GM21723 (cell line): Measurements from ENCODE around the gene RHOBTB3.

Source experiments
- ATAC-seq: cut with Tn5 transposase; IDR thresholded peaks from one replicate; pipeline ENCODE4 v1.9.1; 2021; ENCODE audit warnings: mild to moderate bottlenecking, moderate library complexity; ENCODE audit not compliant: unreplicated experiment

The RHOBTB3 gene

DNA sequence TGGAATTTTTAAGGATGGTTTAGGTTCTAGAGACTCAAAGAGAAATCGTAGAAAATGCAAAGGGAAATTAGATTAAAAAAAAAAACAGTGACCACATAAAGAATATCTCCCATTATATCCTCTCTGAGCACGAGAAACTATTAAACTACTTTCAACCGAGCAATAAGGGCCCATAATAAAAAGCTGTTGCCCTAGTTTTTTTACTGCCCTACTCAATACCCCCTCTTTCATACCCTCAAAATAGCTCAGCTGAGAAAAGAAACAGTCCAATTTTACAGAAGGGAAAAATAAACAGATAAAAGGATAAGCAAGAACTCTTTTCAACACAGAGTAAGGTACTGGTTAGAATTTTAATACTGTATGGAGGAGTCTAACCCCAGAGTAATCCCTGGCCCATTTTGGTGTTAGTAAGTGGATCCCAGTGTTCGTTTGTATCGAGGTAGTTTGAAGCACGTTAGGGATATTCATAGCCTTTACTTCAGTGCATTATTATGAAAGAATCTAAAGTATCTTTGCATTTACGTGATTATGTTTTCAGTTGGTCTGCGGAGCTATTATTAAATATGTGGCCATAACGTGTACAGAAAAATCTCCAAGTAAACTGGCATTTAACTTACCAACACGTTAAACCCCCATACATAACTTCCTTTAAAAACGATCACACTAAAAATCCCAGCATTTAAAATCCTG, 980 bp upstream of the RHOBTB3 start:
- no peak for ATAC-seq

- peak; percentile 39 for ATAC-seq
Measured at GRCh38 chr5:95731571-95732554, 727 bp downstream of the RHOBTB3 start.

DNA sequence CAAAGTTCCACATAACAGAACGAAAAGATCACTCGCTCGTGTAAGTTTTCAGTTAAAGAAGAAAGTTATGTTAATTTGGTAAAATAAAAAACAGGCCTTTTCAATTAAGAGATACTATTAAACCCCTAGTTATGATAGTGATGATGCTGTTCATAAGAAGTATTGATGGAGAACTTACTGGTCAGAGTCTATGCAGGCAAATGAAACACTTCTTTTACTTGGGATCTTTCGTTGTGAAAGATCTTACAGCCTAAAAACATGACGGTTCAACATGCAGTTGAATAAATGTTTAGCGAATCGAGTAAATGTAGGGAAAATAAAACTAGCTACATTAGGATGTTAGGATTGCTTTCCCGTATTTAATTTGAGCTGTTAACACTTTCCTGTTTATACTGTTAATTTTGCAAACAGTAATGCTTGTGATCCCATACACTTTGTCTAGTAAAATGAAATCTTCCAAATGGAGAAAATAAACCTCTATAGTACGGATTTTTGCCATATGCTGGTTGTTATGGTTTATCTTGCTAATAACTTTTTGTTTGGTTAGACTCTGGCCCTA, 2.0 kb downstream of the RHOBTB3 start:
- no peak for ATAC-seq

DNA sequence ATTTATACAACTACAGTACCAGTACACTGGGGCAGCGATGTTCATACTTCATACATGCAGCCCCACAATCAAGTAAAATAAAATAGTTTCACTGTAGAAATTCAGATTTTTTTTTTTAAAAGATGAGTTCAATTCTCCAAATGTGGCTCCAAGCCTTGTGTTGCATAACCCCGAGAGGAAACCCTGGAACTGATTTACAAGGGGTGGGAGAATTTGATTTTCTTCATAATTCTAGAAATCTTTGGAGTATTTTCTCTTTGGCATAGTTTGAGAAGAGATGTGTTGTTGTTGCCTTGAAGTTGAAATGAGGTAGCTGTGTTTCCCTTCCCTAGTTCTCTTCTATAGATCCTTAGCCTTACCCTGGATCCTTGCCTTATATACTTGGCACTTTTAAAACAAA, 3.1 kb downstream of the RHOBTB3 start:
- ATAC-seq = no peak

- no peak for ATAC-seq
Measured at GRCh38 chr5:95734906-95735305, 3.8 kb downstream of the RHOBTB3 start.

DNA sequence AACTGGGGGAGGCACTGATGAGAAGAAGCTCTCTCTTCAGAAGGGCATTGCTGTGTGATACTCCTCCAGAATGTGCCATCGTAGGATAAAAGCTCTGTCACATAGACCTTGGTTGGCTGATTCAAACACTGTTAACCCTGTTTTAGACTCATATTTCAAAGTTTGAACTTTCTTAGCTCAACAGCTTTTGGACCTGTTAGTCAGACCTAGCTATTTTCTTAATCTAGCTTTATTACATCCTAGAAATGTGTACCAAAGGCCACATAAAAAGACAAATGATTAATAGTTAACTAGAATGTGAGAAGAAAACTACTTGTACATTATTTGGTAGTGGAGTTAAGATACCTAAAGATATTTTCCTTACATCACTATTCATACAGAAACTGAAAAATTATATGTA, 4.3 kb downstream of the RHOBTB3 start:
- no peak for ATAC-seq

DNA sequence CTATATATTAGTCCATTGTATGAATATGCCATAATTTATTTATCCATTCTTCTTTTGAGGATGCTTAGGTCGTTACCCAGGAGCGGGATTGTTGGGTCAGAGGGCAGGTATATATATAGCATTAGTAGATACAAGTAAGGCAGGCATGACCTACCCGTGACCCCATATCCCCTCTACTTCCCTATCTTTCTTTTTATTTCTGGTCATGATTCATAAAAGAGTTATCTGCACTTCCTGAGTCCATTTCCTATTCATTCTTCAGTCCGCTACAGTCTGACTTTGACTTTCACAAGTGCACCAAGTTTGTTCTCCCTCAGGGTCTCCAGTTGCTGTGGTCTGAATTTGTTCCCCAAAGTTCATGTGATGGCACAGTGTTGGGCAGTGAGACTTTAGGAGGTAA, 6.9 kb downstream of the RHOBTB3 start:
- no peak for ATAC-seq

- no peak for ATAC-seq
Measured at GRCh38 chr5:95738834-95739233, 7.7 kb downstream of the RHOBTB3 start.

DNA sequence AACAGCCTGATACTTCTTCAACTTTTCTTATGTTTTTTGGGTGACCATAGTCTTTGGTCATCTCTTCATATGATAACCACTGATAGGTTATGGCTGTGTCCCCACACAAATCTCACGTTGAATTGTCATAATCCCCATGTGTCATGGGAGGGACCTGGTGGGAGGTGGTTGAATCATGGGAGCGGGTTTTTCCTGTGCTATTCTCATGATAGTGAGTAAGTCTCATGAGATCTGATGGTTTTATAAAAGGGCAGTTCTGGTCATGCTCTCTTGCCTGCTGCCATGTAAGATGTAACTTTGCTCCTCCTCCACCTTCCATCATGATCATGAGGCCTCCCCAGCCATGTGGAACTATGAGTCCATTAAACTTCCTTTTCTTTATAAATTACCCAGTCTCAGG, 8.7 kb downstream of the RHOBTB3 start:
- ATAC-seq = no peak

DNA sequence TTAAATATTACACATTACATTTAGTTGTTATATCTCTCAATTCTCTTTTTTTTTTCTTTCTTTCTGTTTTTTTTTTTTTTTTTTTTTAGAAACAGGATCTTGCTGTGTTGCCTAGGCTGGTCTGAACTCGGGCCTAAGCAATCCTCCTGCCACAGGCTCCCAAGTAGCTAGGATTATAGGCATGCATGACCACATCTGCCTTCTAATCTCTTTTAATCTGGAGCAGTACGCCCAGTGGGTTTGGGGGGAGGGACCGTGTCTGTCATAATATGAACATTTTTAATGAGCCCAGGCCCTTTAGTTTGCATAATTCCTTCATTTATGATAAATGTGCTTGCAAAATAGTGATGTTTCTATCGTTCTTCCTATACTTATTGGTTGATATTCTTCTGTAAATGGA, 10.3 kb downstream of the RHOBTB3 start:
- ATAC-seq = no peak

DNA sequence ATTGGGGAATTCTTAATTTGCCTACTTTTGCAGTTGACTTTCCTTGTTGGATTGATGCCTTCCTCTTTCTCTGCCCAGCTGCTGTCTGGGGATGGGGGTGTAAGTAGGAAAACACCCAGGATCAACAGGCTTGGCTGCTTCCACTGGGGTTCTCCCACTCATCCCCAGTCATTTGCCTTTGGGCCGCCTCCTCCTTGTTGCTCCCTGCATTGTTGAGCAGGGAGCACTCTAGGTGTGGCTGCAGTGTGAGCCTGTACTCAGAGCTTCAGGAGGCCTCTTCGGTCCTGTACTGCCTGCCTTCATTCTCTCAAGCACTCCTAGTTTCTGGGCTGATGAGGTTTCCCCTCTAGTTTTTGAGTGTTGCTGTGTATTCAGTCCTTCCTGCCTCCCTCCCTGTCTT, 12.1 kb downstream of the RHOBTB3 start:
- ATAC-seq = no peak

DNA sequence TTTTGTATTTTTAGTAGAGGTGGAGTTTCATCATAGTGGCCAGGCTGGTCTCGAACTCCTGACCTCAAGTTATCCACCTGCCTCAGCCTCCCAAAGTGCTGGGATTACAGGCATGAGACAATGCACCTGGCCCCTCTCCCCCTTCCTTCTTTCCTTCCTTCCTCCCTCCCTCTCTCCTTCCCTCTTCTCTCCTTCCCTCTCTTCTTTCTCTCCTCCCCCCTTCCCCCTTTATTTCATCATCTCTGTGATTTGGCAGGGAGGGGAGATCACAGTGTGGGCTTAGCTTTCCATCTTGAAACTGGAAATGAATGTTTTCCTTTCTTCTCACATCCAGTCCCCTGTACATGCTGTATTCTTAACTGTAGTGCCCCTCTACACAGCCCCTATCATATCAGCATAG, 12.7 kb downstream of the RHOBTB3 start:
- ATAC-seq = no peak

DNA sequence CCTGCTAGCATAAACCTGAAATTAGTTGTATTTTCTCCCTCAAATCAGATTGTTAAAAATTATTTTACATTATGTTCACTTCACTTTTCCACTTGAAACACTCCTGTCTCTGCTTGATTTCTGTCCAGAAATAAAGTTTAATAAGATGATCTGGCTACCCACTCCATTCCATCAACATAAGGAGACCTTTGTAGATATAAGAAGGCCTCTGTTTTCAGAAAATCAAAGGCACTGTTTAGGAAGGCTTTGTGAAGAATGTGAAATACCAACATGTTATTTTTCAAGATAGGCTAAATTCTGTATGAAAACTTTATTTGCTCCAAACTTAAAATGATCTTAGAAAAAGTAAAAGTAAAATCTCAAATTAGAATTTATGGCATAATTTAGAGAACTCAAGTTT, 15.1 kb downstream of the RHOBTB3 start:
- ATAC-seq = no peak

- no peak for ATAC-seq
Measured at GRCh38 chr5:95746722-95747679, 15.9 kb downstream of the RHOBTB3 start.

GRCh38 chr5:95748133-95748532, 17.0 kb downstream of the RHOBTB3 start:
- ATAC-seq = no peak

DNA sequence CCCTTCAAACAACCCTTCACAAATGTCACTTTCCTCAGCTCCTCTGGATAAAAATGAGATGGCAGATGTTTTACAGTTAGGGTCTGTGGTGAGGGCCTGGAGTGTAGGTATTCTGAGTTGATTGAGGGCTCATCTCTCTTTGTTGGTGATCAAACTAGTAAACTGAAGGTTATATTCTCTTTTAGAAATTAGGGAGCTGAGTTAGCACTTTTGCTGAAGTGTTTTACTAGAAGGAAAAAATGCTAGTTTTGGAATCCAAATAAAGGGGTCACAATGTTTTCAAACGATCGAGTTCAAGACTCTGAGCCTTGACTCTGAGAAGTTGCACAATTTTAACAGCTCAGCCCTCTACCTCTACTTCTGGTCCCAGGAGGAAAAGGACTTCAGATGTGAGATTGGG, 23.4 kb downstream of the RHOBTB3 start:
- no peak for ATAC-seq

GRCh38 chr5:95759005-95759404, 27.9 kb downstream of the RHOBTB3 start:
- ATAC-seq = no peak

DNA sequence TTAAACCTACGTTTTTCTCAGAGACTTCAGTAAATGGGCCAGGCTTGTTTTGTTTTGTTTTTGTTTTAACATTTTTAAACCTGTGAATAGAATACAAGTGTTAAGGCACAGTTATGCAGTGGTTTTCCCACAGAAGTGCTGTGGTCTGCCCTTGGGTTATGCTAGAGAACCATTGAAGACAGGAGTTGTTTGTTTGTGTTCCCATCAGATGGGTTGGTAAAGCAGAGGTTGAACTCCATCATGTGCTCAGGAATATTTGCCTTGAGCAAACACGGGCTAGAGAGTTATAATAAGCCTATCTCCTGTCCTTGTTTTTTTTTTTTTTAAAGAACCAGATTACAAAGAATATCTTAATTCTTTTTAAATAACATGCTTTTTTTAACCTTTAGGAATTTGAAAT, 28.5 kb downstream of the RHOBTB3 start:
- no peak for ATAC-seq

- peak; percentile 94 for ATAC-seq
Measured at GRCh38 chr5:95760273-95761191, 29.4 kb downstream of the RHOBTB3 start.
